ENCODE measurements around the gene EML4.

EML4 gene

DNA sequence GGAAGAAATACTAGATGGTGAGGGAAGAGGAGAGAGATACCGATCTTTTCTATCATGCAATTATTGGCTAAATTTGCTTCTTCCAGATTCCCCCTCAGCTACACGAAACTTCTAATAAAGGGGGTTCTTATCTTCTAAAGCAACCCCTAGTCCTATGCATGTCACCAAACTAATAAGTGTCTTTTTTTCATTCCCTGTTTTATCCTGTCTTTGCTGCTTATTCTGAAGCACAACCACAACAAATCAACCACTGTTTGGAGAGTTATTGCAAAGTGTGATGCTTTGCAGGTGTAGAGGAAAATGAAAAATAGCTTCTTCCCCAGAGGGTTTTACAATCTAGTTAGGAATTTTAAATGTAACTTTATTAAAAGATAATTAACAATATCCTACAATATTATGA lies 60.8 kb downstream of the EML4 start:
- no peak for DNase-seq

- DNase-seq: no peak
Observed at GRCh38 chr2:42230891-42231290, 61.7 kb downstream of the EML4 start.

DNA sequence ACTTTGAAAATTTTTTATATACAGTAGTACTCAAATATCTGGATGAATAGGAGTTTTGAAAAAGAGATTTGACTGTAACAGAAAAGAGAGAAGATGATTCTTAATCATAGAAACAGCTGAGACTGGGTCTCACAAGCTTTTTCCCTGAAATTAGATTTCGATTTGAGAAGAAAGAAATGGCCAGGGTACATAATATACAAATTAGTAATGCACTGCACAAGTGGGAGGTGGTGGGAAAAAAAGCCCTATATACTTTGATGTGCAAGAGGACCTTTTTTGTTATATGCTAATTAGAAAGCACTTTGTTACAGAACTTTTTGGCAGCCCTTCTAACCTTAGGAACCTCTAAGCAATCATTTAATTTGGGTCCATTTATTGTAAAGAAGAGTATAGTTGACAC lies 62.9 kb downstream of the EML4 start:
- no peak for DNase-seq

DNA sequence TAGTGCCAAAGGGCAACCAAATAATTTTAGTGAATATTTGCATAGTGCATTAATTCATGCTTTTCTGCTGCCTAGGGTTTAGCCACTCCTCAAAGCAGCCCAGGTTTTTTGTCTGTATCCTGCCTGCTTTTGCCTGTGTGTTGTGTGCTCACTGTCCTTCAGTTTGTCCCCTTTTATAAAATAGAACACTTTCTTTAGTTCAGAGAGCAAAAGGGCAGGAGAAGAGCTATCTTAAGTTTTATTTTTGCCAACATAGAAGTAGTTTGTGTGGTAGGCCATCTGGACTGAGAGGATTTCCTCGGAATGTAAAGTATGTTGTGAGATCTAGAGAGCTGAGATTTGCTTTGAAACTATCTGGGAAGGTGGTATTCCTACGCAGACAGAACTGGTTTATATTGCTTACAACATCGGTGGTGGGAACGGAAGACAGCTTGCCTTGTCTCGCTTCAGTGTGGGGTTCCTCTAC lies 64.9 kb downstream of the EML4 start:
- no peak for DNase-seq

DNA sequence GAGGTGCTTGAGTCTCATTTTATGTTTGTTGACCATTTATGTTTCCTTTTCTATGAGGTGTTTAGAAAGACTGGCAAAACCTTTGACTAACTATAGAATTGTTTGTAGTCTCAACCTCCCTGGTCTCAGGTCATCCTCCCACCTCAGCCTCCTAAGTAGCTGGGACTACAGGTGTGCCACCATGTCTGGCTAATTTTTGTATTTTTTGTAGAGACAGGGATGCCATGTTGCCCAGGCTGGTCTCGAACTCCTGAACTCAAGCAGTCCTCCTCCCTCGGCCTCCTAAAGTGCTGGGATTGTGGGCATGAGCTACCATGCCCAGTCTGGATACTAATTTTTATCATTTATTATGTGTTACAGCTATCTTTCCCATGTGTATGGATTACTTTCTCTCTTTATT lies 67.8 kb downstream of the EML4 start:
- no peak for DNase-seq

- no peak for DNase-seq
Observed at GRCh38 chr2:42238644-42239288, 69.6 kb downstream of the EML4 start.

GRCh38 chr2:42239289-42239661 lies 70.1 kb downstream of the EML4 start:
- DNase-seq: no peak

- DNase-seq: no peak
Observed at GRCh38 chr2:42239811-42240210, 70.7 kb downstream of the EML4 start.

GRCh38 chr2:42241517-42241916 lies 72.4 kb downstream of the EML4 start:
- no peak for DNase-seq

GRCh38 chr2:42243297-42243696 lies 74.1 kb downstream of the EML4 start:
- no peak for DNase-seq

- no peak for DNase-seq
Observed at GRCh38 chr2:42244520-42244919, 75.4 kb downstream of the EML4 start.

DNA sequence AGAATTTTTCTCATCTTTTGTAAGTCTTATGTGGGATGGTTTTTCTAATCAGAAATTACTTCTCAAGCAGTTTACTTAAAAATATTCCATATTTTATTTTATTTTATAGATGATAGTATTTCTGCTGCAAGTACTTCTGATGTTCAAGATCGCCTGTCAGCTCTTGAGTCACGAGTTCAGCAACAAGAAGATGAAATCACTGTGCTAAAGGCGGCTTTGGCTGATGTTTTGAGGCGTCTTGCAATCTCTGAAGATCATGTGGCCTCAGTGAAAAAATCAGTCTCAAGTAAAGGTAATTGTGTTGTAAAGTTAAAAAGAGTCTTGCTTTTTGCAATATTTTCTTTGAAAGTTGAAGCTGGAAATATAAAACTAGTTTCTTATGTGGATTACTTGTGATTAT lies 76.2 kb downstream of the EML4 start:
- DNase-seq: no peak

GRCh38 chr2:42246562-42246961 lies 77.4 kb downstream of the EML4 start:
- no peak for DNase-seq

DNA sequence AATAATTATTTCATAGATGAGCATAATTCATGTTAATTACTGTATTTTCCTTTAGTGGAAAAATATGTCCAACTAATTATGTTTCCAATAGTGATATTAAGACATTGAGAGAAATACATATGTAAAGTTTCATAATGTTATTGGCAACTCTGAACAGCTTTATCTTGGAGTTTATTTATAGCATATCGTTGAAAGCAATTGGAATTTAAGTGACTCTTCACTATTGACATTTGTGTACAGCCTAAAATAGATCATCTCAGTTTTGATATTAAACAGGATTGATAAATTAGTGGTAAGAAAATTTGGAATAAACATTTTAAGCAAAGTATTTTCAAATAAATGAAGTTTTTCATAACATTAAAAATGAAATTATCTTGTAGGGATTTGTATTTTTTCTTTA lies 79.7 kb downstream of the EML4 start:
- no peak for DNase-seq

DNA sequence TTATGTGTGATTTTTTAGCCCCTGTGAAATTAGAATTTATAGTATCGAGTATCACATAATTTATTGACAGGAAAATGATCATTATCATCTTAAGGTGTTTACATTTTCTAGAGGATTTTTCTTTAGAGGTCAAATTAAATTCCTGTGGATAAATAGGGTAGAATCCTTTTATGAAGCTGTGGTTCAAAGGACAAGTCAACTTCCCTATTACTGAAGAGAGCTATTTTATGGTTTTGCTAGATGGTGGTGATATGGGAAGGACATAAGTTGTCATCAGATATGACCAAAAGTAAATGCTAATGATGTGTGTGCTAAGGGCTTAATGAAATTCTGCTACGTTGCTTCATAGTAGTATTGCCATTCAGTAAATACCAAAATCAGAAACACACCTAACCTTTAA lies 80.1 kb downstream of the EML4 start:
- DNase-seq: peak; percentile 28

DNA sequence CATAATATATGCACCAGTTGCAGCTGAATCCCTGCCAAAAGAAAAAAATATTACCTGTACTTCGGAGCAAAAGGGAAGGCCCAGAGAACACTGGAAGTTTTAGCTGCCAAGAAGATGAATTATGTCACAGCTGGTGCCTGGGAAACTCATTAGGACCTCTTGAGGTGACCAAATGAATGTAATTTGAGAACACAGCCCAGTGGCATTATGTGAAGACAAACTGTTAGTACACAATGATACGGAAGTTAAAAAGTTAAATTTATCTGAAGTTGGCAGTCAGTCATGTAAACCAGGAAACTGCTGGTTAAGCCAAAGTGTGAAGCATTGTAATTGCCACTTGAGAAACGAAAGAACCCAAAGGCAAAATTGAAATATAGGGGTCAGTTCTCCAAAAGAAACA lies 80.7 kb downstream of the EML4 start:
- DNase-seq: no peak

DNA sequence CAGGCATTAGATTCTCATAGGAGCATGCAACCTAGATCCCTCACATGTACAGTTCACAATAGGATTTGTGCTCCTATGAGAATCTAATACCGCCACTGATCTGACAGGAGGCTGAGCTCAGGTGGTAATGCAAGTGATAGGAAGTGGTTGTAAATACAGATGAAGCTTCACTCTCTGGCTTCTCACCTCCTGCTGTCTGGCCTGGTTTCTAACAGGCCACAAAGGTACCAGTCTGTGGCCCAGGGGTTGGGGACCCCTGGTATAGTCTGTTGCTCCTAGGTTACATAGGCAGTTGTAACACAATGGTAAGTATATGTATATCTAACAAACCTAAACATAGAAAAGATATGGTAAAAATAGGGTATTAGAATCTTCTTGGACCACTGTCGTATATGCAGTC lies 81.8 kb downstream of the EML4 start:
- DNase-seq: no peak

GRCh38 chr2:42252464-42252863 lies 83.3 kb downstream of the EML4 start:
- DNase-seq: no peak

DNA sequence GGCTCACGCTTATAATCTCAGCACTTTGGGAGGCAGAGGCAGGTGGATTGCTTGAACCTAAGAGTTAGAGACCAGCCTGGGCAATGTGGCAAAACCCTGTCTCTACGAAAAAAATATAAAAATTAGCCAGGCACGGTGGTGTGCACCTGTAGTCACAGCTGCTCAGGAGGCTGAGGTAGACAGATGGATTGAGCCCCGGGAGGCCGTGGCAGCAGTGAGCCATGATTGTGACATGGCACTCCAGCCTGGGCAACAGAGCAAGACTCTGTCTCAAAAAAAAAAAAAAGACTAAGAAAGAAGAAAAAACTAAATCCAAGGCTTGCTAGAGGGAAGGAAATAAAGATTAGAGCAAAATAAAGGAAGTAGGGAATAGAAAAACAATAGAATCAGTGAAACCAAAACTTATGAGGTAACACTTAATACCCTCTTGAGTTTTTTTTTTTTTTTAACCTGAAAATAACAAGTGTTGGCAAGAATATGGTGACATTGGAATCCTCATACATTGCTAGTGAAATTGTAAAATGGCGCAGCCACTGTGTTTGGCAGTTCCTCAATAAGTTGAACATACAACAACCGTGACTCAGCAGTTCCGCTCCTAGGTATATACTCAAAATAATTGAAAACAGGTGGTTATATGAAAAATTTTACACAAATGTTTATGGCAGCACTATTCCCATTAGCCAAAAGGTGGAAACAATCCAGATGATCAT lies 85.2 kb downstream of the EML4 start:
- no peak for DNase-seq

DNA sequence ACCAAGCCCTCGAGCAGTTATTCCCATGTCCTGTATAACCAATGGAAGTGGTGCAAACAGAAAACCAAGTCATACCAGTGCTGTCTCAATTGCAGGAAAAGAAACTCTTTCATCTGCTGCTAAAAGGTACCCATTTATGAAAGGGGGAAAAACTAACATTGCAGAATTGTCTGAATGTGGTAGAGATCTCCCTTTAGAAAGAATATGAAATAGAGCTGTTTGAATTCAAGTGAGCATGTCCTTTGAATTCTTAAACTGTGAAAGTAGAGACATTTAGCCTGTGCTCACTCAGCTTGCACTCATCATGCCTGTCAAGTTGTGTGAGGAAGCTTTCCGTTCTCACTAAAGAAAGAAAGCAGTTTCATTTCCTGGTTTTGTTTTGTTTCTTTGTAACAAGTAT lies 87.4 kb downstream of the EML4 start:
- DNase-seq: no peak

DNA sequence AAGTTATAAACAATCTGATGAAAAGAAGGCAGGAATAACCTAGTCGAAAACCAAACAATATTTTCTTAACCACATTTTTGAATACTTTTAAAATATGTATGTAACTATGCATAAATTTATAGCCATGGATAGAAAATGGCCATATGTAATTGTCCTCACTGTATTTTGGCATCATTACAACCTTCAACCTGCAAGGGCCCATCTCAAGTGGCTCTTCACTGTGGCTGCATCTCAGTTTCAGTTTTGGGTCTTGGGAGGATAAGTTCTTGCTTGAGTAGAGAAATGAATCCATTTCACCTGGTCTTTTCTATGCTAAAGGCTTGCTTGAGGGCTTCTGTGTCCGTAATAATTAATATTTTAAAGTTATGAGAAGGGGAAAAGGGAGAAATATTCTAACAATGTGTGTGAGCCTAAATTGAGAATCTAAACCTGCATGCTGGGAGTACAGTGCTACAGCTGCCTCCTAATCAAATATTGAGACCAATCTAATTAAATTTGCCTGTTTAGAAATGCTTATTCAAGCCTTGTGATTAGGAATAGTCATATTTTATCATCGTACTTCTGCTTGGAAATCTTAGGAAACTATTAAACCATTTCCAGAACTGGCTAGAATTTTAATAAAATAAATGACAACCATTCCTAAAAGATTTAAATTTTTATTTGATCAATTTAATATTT lies 92.5 kb downstream of the EML4 start:
- DNase-seq: no peak

GRCh38 chr2:42266236-42266635 lies 97.1 kb downstream of the EML4 start:
- DNase-seq: no peak

DNA sequence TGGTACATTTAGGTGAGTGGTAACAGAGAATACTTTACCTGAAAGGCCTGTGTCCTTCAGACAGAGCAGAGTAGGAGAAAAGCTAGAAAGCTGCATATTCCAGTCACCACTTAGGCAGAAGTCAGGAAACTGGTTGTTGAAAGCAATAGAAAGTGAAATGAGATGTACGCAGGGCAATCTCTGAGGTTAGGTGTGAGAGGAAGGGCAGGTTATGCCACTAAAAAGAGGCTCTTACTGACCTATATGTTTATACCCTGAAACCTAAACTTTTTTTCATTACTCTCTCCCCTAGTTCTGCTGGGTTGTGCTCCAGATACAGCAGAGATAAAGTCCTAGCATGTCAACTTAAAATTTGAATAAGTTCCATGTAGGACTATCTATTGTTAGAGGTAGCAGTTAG lies 98.4 kb downstream of the EML4 start:
- DNase-seq: no peak

- DNase-seq: no peak
Observed at GRCh38 chr2:42268528-42269151, 99.5 kb downstream of the EML4 start.
